Measurements from ENCODE around the gene GSK3B.
A peak's percentile ranks its signal among the peaks of the same experiment; 100 is the strongest.

The GSK3B gene

GRCh38 chr3:120093119-120093910 lies 932 bp downstream of the GSK3B start:
- DNase-seq (ENCODE audit: low read depth), result peak; percentile 57
- TF ChIP-seq, protein P1, sequence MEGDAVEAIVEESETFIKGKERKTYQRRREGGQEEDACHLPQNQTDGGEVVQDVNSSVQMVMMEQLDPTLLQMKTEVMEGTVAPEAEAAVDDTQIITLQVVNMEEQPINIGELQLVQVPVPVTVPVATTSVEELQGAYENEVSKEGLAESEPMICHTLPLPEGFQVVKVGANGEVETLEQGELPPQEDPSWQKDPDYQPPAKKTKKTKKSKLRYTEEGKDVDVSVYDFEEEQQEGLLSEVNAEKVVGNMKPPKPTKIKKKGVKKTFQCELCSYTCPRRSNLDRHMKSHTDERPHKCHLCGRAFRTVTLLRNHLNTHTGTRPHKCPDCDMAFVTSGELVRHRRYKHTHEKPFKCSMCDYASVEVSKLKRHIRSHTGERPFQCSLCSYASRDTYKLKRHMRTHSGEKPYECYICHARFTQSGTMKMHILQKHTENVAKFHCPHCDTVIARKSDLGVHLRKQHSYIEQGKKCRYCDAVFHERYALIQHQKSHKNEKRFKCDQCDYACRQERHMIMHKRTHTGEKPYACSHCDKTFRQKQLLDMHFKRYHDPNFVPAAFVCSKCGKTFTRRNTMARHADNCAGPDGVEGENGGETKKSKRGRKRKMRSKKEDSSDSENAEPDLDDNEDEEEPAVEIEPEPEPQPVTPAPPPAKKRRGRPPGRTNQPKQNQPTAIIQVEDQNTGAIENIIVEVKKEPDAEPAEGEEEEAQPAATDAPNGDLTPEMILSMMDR (IDR thresholded peaks at IDR 0.05; ENCODE audit: low read depth, low read length, missing control alignments), result no peak

DNA sequence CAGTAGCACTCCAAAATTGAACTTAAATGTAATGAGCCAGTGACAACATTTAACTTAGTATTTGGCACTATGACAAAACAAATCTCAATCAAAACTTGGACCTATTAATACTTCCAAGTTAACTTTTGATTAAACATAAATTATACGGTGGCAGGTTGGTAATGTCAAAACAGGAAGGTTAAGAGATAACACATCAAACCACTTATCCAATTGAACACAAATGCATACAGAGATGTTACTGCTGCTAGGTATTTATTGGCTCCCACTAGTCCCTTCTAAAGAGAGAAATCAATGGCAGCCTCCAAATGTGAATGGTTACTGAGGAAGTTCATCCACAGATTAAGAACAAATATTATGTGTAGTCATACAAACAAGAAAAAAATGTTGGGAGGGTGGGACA lies 1.8 kb downstream of the GSK3B start:
- TF ChIP-seq, protein P1 (IDR thresholded peaks at IDR 0.05; ENCODE audit: low read depth, low read length, missing control alignments), result no peak
- peak overlapping the region; percentile 72 for H3K4me3 ChIP-seq (ENCODE audit: low read depth, low read length)
- no peak for DNase-seq (ENCODE audit: low read depth)

More at GRCh38 chr3:120093119-120093910, 932 bp downstream of the GSK3B start:
- H3K4me3 ChIP-seq (ENCODE audit: low read depth, low read length), result peak overlapping the region; percentile 72

GRCh38 chr3:120090422-120090821 lies 3.8 kb downstream of the GSK3B start:
- DNase-seq (ENCODE audit: low read depth), result no peak
- TF ChIP-seq, protein P1 (IDR thresholded peaks at IDR 0.05; ENCODE audit: low read depth, low read length, missing control alignments), result no peak
- peak overlapping the region; percentile 72 for H3K4me3 ChIP-seq (ENCODE audit: low read depth, low read length)

- H3K4me3 ChIP-seq (ENCODE audit: low read depth, low read length), result no peak overlapping the region
- TF ChIP-seq, protein P1 (IDR thresholded peaks at IDR 0.05; ENCODE audit: low read depth, low read length, missing control alignments), result no peak
These were observed 5.2 kb downstream of the GSK3B start for GRCh38 chr3:120089089-120089488.

DNA sequence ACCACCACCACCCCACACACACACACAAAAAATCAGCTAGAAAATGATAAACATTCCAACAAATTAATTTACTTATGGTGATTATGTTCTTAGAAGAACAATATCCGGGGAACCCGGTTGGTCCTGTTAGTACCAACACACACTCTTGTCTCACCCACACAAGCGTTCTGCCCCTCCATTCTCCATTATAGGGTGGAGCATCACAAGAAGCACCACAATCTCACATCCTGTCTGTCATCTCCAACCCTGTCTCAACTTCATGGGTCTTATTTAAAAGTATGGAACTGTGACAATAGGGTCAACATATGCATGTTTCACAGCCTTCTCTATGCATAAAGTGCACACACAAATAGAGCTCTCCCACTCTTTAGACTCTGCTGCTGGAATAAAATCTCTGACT lies 5.6 kb downstream of the GSK3B start:
- H3K4me3 ChIP-seq (ENCODE audit: low read depth, low read length), result no peak overlapping the region
- TF ChIP-seq, protein P1 (IDR thresholded peaks at IDR 0.05; ENCODE audit: low read depth, low read length, missing control alignments), result no peak
- no peak for DNase-seq (ENCODE audit: low read depth)

More at GRCh38 chr3:120089089-120089488, 5.2 kb downstream of the GSK3B start:
- DNase-seq (ENCODE audit: low read depth), result no peak

DNA sequence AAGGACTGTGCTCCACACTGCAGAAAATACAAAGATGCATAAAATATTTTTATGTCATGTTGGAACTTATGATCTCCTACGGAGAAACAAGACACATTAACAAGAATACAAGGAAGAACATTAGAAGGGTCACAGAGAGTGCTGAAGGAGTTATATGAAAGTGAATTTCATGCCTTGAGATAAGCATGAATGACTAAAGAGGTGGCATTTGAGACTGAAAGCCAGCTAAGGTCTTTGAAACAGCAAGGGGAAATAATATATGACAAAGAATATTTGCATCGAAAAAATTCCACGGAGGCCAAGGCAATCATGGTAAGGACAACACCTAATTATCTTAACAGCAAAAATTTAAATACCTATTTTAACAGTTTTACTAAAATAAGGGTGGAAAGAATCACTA lies 12.5 kb downstream of the GSK3B start:
- DNase-seq (ENCODE audit: low read depth), result no peak
- TF ChIP-seq, protein P1 (IDR thresholded peaks at IDR 0.05; ENCODE audit: low read depth, low read length, missing control alignments), result no peak
- H3K4me3 ChIP-seq (ENCODE audit: low read depth, low read length), result no peak overlapping the region

- DNase-seq (ENCODE audit: low read depth), result no peak
- no peak overlapping the region for H3K4me3 ChIP-seq (ENCODE audit: low read depth, low read length)
- TF ChIP-seq, protein P1 (IDR thresholded peaks at IDR 0.05; ENCODE audit: low read depth, low read length, missing control alignments), result no peak
These were observed 13.4 kb downstream of the GSK3B start for GRCh38 chr3:120080836-120081235.
